Measurements from ENCODE around the gene CDYL.
"Not testable (repeated sequence)": the region's sequence is repeated elsewhere in the genome, so short reads cannot be mapped to it uniquely, and the experiment has no call there.

CDYL gene

GRCh38 chr6:4849226-4850022 is 73.2 kb downstream of the CDYL start:
- no peak for DNase-seq

GRCh38 chr6:4851035-4851434 is 74.8 kb downstream of the CDYL start:
- DNase-seq, result no peak

- not testable (repeated sequence) for DNase-seq
Measured at GRCh38 chr6:4852186-4852585, 76.0 kb downstream of the CDYL start.

GRCh38 chr6:4852938-4853337 is 76.7 kb downstream of the CDYL start:
- no peak for DNase-seq

- DNase-seq, result no peak
Measured at GRCh38 chr6:4853349-4853748, 77.1 kb downstream of the CDYL start.

GRCh38 chr6:4853782-4854511 is 77.7 kb downstream of the CDYL start:
- no peak for DNase-seq

- no peak for DNase-seq
Measured at GRCh38 chr6:4856785-4857184, 80.6 kb downstream of the CDYL start.

GRCh38 chr6:4858194-4859015 is 82.2 kb downstream of the CDYL start:
- DNase-seq, result no peak

- DNase-seq, result no peak
Measured at GRCh38 chr6:4860387-4860786, 84.2 kb downstream of the CDYL start.

GRCh38 chr6:4861564-4861963 is 85.4 kb downstream of the CDYL start:
- no peak for DNase-seq

GRCh38 chr6:4864519-4864918 is 88.3 kb downstream of the CDYL start:
- DNase-seq, result no peak

- not testable (repeated sequence) for DNase-seq
Measured at GRCh38 chr6:4865006-4865405, 88.8 kb downstream of the CDYL start.

- no peak for DNase-seq
Measured at GRCh38 chr6:4870821-4871494, 94.8 kb downstream of the CDYL start.

GRCh38 chr6:4871825-4872224 is 95.6 kb downstream of the CDYL start:
- no peak for DNase-seq

GRCh38 chr6:4872841-4873240 is 96.6 kb downstream of the CDYL start:
- DNase-seq, result no peak

GRCh38 chr6:4873928-4874327 is 97.7 kb downstream of the CDYL start:
- DNase-seq, result no peak

GRCh38 chr6:4879741-4880275 is 103.6 kb downstream of the CDYL start:
- no peak for DNase-seq

GRCh38 chr6:4880363-4880762 is 104.2 kb downstream of the CDYL start:
- DNase-seq, result no peak

GRCh38 chr6:4883298-4883697 is 107.1 kb downstream of the CDYL start:
- no peak for DNase-seq

GRCh38 chr6:4884646-4885340 is 108.6 kb downstream of the CDYL start:
- DNase-seq, result no peak

- DNase-seq, result no peak
Measured at GRCh38 chr6:4885341-4885933, 109.2 kb downstream of the CDYL start.

- no peak for DNase-seq
Measured at GRCh38 chr6:4888841-4889240, 112.6 kb downstream of the CDYL start.
